Loucy (cell line): Measurements from ENCODE around the gene NRG3.

ENCODE experiments used
- H2AFZ ChIP-seq: fragments of 200-600 bp; sonication (generic); 2 replicates; pipeline ENCODE4 v1.6.0; 2016; ENCODE audit warnings: antibody characterized with exemption, mild to moderate bottlenecking, low read length, moderate library complexity
- H3F3A ChIP-seq: fragments of 200-600 bp; 2 replicates; pipeline ENCODE4 v1.6.0; 2016; ENCODE audit warnings: antibody characterized with exemption, low read depth, mild to moderate bottlenecking
- H3K27me3 ChIP-seq: fragments of 200-600 bp; sonication (generic); 2 replicates; pipeline ENCODE4 v1.6.1; 2014; ENCODE audit warnings: low read length, mild to moderate bottlenecking; ENCODE audit not compliant: insufficient read depth, poor library complexity, severe bottlenecking
- H3K36me3 ChIP-seq: fragments of 200-600 bp; sonication (generic); 2 replicates; pipeline ENCODE4 v1.6.1; 2016; ENCODE audit warnings: low read length; ENCODE audit not compliant: insufficient read depth
- H3K4me1 ChIP-seq: fragments of 200-600 bp; sonication (generic); 2 replicates; pipeline ENCODE4 v1.5.1; 2014; ENCODE audit warnings: low read length, mild to moderate bottlenecking; ENCODE audit not compliant: insufficient read depth, poor library complexity, severe bottlenecking
- H3K4me2 ChIP-seq: fragments of 200-600 bp; sonication (generic); 2 replicates; pipeline ENCODE4 v1.6.0; 2014; ENCODE audit warnings: antibody characterized with exemption, low read length, low read depth, mild to moderate bottlenecking; ENCODE audit not compliant: poor library complexity, severe bottlenecking
- H3K4me3 ChIP-seq: fragments of 200-600 bp; sonication (generic); 2 replicates; pipeline ENCODE4 v1.5.1; 2014; ENCODE audit warnings: low read length, mild to moderate bottlenecking, mixed read lengths; ENCODE audit not compliant: poor library complexity, severe bottlenecking
- H3K79me2 ChIP-seq: fragments of 200-600 bp; sonication (generic); 2 replicates; pipeline ENCODE4 v1.6.1; 2014; ENCODE audit warnings: low read length; ENCODE audit not compliant: insufficient read depth
- H3K9ac ChIP-seq: fragments of 200-600 bp; sonication (generic); 2 replicates; pipeline ENCODE4 v1.6.0; 2014; ENCODE audit warnings: mild to moderate bottlenecking, low read depth, low read length, moderate library complexity; ENCODE audit not compliant: poor library complexity, severe bottlenecking
- H3K9me2 ChIP-seq: fragments of 200-600 bp; sonication (generic); replicated peaks from 2 replicates; pipeline ENCODE4 v1.6.1; 2016; ENCODE audit warnings: low read depth, low read length, mixed read lengths
- H3K9me3 ChIP-seq: fragments of 200-600 bp; sonication (generic); 2 replicates; pipeline ENCODE4 v1.6.1; 2014; ENCODE audit warnings: mild to moderate bottlenecking, antibody characterized with exemption, low read length, low read depth; ENCODE audit not compliant: insufficient read depth
- H4K20me1 ChIP-seq: fragments of 200-600 bp; sonication (generic); 2 replicates; pipeline ENCODE4 v1.6.0; 2014; ENCODE audit warnings: antibody characterized with exemption, low read length, mild to moderate bottlenecking; ENCODE audit not compliant: insufficient read depth, poor library complexity, severe bottlenecking
- CTCF ChIP-seq: fragments of 200-600 bp; sonication (generic); conservative IDR thresholded peaks from 2 replicates; pipeline ENCODE4 v1.5.1; 2014; ENCODE audit warnings: mild to moderate bottlenecking, antibody characterized with exemption, low read length
- EZH2phosphoT487 ChIP-seq: fragments of 200-600 bp; IDR thresholded peaks from 2 replicates; pipeline ENCODE4 v1.6.1; 2018; ENCODE audit warnings: antibody characterized with exemption, mild to moderate bottlenecking, moderate library complexity, borderline replicate concordance

Gene NRG3

GRCh38 chr10:82254237-82254636 is 379.2 kb downstream of the NRG3 start:
- no peak overlapping the region for H3K4me3 ChIP-seq
- H3K27me3 ChIP-seq, result no peaks in the 10 kb centered on the region
- no peak overlapping the region for H3K4me2 ChIP-seq
- H3K9me2 ChIP-seq, result no peaks in the 10 kb centered on the region
- no peaks in the 10 kb centered on the region for H4K20me1 ChIP-seq
- no peaks in the 10 kb centered on the region for H3K79me2 ChIP-seq
- no peaks in the 10 kb centered on the region for H3K36me3 ChIP-seq
- H3K9me3 ChIP-seq, result no peaks in the 10 kb centered on the region
- no peak overlapping the region for H3K9ac ChIP-seq
- H2AFZ ChIP-seq, result no peak overlapping the region
- H3K4me1 ChIP-seq, result no peaks in the 10 kb centered on the region
- TF ChIP-seq CTCF (no peak), EZH2phosphoT487 (no peak)
- no peaks in the 10 kb centered on the region for H3F3A ChIP-seq

- no peaks in the 10 kb centered on the region for H3K9me2 ChIP-seq
- H3K27me3 ChIP-seq, result no peaks in the 10 kb centered on the region
- H4K20me1 ChIP-seq, result no peaks in the 10 kb centered on the region
- H3K36me3 ChIP-seq, result no peaks in the 10 kb centered on the region
- H3K4me3 ChIP-seq, result no peak overlapping the region
- no peak overlapping the region for H3K4me2 ChIP-seq
- no peak for TF ChIP-seq CTCF
- TF ChIP-seq EZH2phosphoT487, result no peak
- no peaks in the 10 kb centered on the region for H3K79me2 ChIP-seq
- H2AFZ ChIP-seq, result no peak overlapping the region
- no peaks in the 10 kb centered on the region for H3K9me3 ChIP-seq
- no peaks in the 10 kb centered on the region for H3K4me1 ChIP-seq
- H3K9ac ChIP-seq, result no peak overlapping the region
- no peaks in the 10 kb centered on the region for H3F3A ChIP-seq
Measured at GRCh38 chr10:82256275-82256674, 381.3 kb downstream of the NRG3 start.

- no peaks in the 10 kb centered on the region for H3K79me2 ChIP-seq
- H3K4me1 ChIP-seq, result no peaks in the 10 kb centered on the region
- no peaks in the 10 kb centered on the region for H4K20me1 ChIP-seq
- TF ChIP-seq CTCF (no peak), EZH2phosphoT487 (no peak)
- H3K27me3 ChIP-seq, result no peaks in the 10 kb centered on the region
- no peak overlapping the region for H3K4me2 ChIP-seq
- H3K4me3 ChIP-seq, result no peak overlapping the region
- H3F3A ChIP-seq, result no peaks in the 10 kb centered on the region
- H3K9me3 ChIP-seq, result no peaks in the 10 kb centered on the region
- no peak overlapping the region for H2AFZ ChIP-seq
- H3K9me2 ChIP-seq, result no peaks in the 10 kb centered on the region
- no peaks in the 10 kb centered on the region for H3K36me3 ChIP-seq
- H3K9ac ChIP-seq, result no peak overlapping the region
Measured at GRCh38 chr10:82266438-82266837, 391.4 kb downstream of the NRG3 start.
